NT2/D1 (cell line): ENCODE measurements around the gene CCDC196.

Experiments used
- YY1 ChIP-seq: IDR thresholded peaks from 2 replicates; pipeline ENCODE4 v1.6.1; 2011; ENCODE audit not compliant: insufficient read length, insufficient read depth
- ZNF274 ChIP-seq: IDR thresholded peaks from 2 replicates; pipeline ENCODE4 v1.6.1; 2011; ENCODE audit warnings: mild to moderate bottlenecking, low read depth, low read length

- TF ChIP-seq ZNF274 (no peak), YY1 (no peak)
These were observed 44.4 kb downstream of the CCDC196 start for GRCh38 chr14:66530526-66530925.
